Mammary epithelial cell (primary cell): ENCODE measurements around the gene TLN1.

ENCODE experiments used
- CTCF ChIP-seq, 2 donors: IDR thresholded peaks in 1 of 2; conservative IDR thresholded peaks in 1 of 2; 2 replicates each; pipeline ENCODE4 v1.5.1; 2011 to 2012; ENCODE audit warnings: inconsistent platforms in 2 of 2, low read length in 2 of 2, mild to moderate bottlenecking in 2 of 2, control low read depth in 1 of 2, low read depth in 1 of 2; ENCODE audit not compliant: insufficient read depth in 1 of 2; ENCODE audit errors: extremely low read depth in 1 of 2
- EZH2 ChIP-seq: IDR thresholded peaks from 2 replicates; pipeline ENCODE4 v1.6.1; 2012; ENCODE audit warnings: low read length, inconsistent platforms, borderline replicate concordance

- TF ChIP-seq EZH2, result no peak
- no peak for TF ChIP-seq CTCF (conservative IDR thresholded peaks at IDR 0.05 in 1 of 2, IDR thresholded peaks at IDR 0.05 in 1 of 2; ENCODE audit: extremely low read depth in 1 of 2, insufficient read depth in 1 of 2, low read depth in 1 of 2, low read length in 2 of 2)
Observed at GRCh38 chr9:35734096-35734495, 2.1 kb upstream of the TLN1 start.
